A549 treated with dexamethasone at 1 μM for 4 hours (cell line): Measurements from ENCODE around the gene AK4. TPM values are rescaled to one million over a fixed set of nuclear protein-coding genes. Genes with fewer than 3 reads are reported as not detected.

ENCODE experiments used
- total RNA-seq: library from RNA; stranded (reverse); fragments of 200-300 nt; extraction: Qiagen RNA extraction; gene quantifications from 5 replicates; pipeline ENCODE4 v1.2.3, GENCODE V29; 2022

The AK4 gene
- 24.7 to 34.6 TPM (median 32.3 TPM) in 5 replicates for total RNA-seq

DNA sequence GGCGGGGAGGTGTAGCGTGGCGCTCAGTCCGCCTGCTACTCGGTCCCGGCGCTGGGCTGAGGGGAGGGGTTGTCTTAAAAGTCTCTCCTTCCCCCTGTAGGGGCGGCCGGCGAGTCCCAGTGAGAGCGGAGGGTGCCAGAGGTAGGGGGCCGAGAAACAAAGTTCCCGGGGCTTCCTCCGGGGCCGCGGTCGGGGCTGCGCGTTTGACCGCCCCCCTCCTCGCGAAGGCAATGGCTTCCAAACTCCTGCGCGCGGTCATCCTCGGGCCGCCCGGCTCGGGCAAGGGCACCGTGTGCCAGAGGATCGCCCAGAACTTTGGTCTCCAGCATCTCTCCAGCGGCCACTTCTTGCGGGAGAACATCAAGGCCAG is at the start of gene AK4:
Gene AK4, plus strand, starts transcription at position 26 of the 370 bp plus-strand sequence. Its CDS starts 205 bp downstream, at position 231.

Other genes starting within 250 kb of the AK4 start
- gene JAK1, start 181.7 kb upstream of the AK4 start, total RNA-seq: 167 to 227 TPM (median 205 TPM) in 5 replicates
- gene DNAJC6, start 161.3 kb downstream of the AK4 start, total RNA-seq: 6.0 to 10.6 TPM (median 8.8 TPM) in 5 replicates